ENCODE measurements around the gene CUL9.
A peak's percentile ranks its signal among the peaks of the same experiment; 100 is the strongest.
"Not testable (repeated sequence)": the region's sequence is repeated elsewhere in the genome, so short reads cannot be mapped to it uniquely, and the experiment has no call there.

CUL9 gene

DNA sequence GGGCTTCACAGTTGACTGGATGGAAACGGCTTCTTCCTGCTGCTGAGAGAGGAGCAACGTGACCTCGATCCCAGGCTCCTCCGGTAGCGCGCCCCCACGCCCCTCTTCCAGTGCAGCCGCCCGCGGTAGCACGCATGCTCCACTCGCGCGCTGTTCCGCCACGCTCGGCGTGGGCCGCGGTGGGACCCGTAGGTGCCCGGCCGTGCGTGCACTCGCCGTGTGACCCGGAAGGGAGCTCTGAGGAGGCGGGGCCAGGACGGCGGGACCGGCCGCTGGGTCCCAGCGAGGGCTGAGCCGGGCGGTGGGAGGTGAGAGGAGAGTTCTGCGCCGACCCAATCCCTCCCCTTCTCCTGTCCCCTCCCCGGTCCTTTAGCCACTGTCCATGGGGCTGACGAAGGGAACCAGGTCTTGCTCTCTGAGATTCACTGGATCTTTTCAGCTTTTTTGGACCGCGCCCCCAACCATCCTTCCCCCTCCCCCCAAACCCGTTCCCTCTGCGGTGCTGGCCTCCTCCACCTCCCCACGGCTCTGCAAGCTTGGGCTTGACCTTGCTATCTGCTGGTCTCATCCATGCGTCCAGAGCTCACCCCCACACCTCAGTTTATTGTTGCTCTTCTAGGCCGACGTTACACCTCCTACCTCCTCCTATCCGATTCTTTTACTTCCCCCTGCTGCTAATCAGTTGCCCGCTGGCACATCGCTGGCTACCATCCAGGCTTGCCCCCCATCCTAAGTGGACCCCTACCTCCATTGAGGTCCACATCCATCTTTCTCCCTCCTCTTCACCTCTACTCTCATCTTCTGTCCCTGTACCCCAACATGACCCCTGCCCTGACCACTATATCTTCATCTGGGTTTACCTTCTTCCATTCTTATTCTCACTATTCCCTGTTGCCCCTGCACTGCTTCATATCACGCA is at the start of gene CUL9:
TSS of gene CUL9 (plus strand) at position 255 of the 919 bp plus-strand sequence. CDS start 2,115 bp downstream, outside the sequence.
- peak within 1 kb of the TSS; percentile 86 for H3K27ac ChIP-seq (ENCODE audit: low read depth, low read length)
- H3K4me3 ChIP-seq (ENCODE audit: low read depth, low read length): peak within 1 kb of the TSS; percentile 80
- no peaks in the 10 kb centered on the region for H3K27me3 ChIP-seq (ENCODE audit: control insufficient read depth, insufficient read depth, low read length)
- H3K9me3 ChIP-seq (ENCODE audit: control insufficient read depth, insufficient read depth, low read length): no peaks in the 10 kb centered on the region
- peaks cover 23% of the 10 kb centered on the region for H3K36me3 ChIP-seq (ENCODE audit: control insufficient read depth, insufficient read depth, low read length)
- H3K4me1 ChIP-seq (ENCODE audit: control insufficient read depth, insufficient read depth, low read length): peaks cover 9% of the 10 kb centered on the region; the same call in 1 of the 2 replicates
- H3K9ac ChIP-seq (ENCODE audit: low read depth, low read length): peak within 1 kb of the TSS; percentile 62

DNA sequence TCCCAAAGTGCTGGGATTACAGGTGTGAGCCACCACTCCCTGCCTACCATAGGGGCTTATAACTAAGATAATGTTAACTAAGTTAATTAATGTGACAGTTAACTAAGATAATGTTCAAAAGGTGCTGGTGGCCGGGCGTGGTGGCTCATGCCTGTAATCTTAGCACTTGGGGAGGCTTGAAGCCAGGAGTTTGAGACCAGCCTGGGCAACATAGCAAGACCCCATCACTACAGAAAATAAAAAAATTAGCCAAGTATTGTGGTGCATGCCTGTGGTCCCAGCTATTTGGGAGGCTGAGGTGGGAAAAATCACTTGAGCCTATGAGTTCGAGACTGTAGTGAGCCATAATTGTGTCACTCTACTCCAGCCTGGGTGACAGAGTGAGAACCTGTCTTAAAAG is 43.7 kb upstream of the CUL9 start:
- Histone ChIP-seq H3K9ac (ENCODE audit: low read depth, low read length) (no peak overlapping the region), H3K9me3 (ENCODE audit: control insufficient read depth, insufficient read depth, low read length) (no peaks in the 10 kb centered on the region), H3K36me3 (ENCODE audit: control insufficient read depth, insufficient read depth, low read length) (peaks cover 16% of the 10 kb centered on the region), H3K4me3 (ENCODE audit: low read depth, low read length) (no peak overlapping the region), H3K27ac (ENCODE audit: low read depth, low read length) (no peak overlapping the region), H3K27me3 (ENCODE audit: control insufficient read depth, insufficient read depth, low read length) (no peaks in the 10 kb centered on the region), H3K4me1 (ENCODE audit: control insufficient read depth, insufficient read depth, low read length) (peaks cover 5% of the 10 kb centered on the region)

DNA sequence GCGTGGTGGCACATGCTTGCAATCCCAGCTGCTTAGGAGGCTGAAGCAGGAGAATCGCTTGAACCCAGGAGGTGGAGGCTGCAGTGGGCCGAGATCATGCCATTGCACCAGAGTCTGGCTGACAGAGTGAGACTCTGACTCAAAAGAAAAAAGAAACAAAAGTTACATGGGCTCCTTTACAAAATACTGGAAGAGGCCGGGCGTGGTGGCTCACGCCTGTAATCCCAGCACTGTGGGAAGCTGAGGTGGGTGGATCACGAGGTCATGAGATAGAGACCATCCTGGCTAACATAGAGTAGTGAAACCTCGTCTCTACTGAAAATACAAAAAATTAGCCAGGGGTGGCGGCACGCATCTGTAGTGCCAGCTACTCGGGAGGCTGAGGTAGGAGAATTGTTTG is 42.0 kb upstream of the CUL9 start:
- H3K9ac ChIP-seq (ENCODE audit: low read depth, low read length); H3K27ac ChIP-seq (ENCODE audit: low read depth, low read length); H3K4me3 ChIP-seq (ENCODE audit: low read depth, low read length); H3K27me3 ChIP-seq (ENCODE audit: control insufficient read depth, insufficient read depth, low read length); H3K4me1 ChIP-seq (ENCODE audit: control insufficient read depth, insufficient read depth, low read length); H3K9me3 ChIP-seq (ENCODE audit: control insufficient read depth, insufficient read depth, low read length): not testable (repeated sequence)
- peaks cover 18% of the 10 kb centered on the region for H3K36me3 ChIP-seq (ENCODE audit: control insufficient read depth, insufficient read depth, low read length)

DNA sequence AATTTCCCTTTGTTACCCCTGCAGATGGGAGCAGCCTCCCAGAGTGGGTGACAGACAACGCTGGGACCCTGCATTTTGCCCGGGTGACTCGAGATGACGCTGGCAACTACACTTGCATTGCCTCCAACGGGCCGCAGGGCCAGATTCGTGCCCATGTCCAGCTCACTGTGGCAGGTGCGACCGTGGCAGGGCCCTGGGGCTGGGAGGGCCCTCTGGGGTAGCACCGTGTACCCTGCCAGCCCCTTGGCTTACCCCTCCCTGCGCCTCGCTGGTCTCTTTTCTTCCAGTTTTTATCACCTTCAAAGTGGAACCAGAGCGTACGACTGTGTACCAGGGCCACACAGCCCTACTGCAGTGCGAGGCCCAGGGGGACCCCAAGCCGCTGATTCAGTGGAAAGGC is 40.4 kb upstream of the CUL9 start:
- Histone ChIP-seq H3K4me1 (ENCODE audit: control insufficient read depth, insufficient read depth, low read length) (peaks cover 6% of the 10 kb centered on the region), H3K9ac (ENCODE audit: low read depth, low read length) (no peak overlapping the region), H3K36me3 (ENCODE audit: control insufficient read depth, insufficient read depth, low read length) (peaks cover 25% of the 10 kb centered on the region), H3K27me3 (ENCODE audit: control insufficient read depth, insufficient read depth, low read length) (no peaks in the 10 kb centered on the region), H3K27ac (ENCODE audit: low read depth, low read length) (no peak overlapping the region), H3K9me3 (ENCODE audit: control insufficient read depth, insufficient read depth, low read length) (no peaks in the 10 kb centered on the region), H3K4me3 (ENCODE audit: low read depth, low read length) (no peak overlapping the region)

DNA sequence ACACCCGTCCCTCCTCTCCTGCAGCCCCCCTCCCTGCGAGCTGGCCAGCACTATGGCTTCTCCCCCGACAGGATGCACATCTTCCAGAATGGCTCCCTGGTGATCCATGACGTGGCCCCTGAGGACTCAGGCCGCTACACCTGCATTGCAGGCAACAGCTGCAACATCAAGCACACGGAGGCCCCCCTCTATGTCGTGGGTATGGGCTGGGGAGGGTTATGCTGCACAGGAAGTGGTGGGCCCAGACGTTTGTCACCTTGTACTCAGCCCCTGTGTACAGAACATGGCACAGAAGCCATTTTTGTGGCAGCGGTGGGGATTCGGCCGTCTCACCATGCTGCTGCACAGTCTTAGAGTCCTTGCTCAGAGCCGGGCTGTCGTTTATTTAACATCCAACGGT is 39.9 kb upstream of the CUL9 start:
- Histone ChIP-seq H3K27me3 (ENCODE audit: control insufficient read depth, insufficient read depth, low read length) (no peaks in the 10 kb centered on the region), H3K4me3 (ENCODE audit: low read depth, low read length) (no peak overlapping the region), H3K9me3 (ENCODE audit: control insufficient read depth, insufficient read depth, low read length) (no peaks in the 10 kb centered on the region), H3K4me1 (ENCODE audit: control insufficient read depth, insufficient read depth, low read length) (peaks cover 6% of the 10 kb centered on the region), H3K27ac (ENCODE audit: low read depth, low read length) (no peak overlapping the region), H3K9ac (ENCODE audit: low read depth, low read length) (no peak overlapping the region), H3K36me3 (ENCODE audit: control insufficient read depth, insufficient read depth, low read length) (peaks cover 30% of the 10 kb centered on the region)

DNA sequence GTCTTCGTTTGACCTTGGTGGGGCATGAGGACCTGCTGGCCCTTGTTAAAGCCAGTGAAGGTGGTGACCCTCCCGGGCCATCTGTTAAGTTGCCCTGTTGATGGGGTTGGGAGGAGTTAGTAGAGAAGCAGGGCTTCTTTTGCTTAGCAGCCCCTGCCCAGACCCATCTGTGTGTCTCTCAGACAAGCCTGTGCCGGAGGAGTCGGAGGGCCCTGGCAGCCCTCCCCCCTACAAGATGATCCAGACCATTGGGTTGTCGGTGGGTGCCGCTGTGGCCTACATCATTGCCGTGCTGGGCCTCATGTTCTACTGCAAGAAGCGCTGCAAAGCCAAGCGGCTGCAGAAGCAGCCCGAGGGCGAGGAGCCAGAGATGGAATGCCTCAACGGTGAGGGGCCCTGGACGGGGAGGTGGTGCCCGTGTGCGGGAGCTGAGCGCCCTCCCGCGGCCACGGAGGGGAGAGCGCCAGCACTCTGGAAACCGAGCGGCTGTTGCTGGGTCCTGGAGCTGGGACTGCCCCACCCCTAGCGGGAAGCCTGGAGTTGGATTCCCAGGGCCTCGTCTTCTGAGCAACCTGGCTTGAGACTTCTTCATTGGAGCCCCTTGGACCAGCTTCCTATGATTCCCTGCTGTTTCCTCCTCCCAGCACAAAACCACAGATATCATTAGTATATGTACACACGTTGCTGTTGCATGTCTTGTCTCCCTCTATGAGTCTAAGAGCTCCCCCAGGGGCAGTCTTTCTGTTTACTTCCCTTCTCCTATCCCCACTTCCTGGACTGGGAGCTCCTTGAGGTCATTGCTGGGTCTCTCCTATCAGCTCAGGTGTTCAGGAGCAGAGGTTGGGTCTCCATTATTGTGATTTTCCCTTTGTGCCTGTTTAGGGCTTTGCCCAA is 38.5 kb upstream of the CUL9 start:
- Histone ChIP-seq H3K4me1 (ENCODE audit: control insufficient read depth, insufficient read depth, low read length) (peaks cover 6% of the 10 kb centered on the region), H3K27ac (ENCODE audit: low read depth, low read length) (peak overlapping the region; percentile 78), H3K9me3 (ENCODE audit: control insufficient read depth, insufficient read depth, low read length) (no peaks in the 10 kb centered on the region), H3K27me3 (ENCODE audit: control insufficient read depth, insufficient read depth, low read length) (no peaks in the 10 kb centered on the region), H3K9ac (ENCODE audit: low read depth, low read length) (0 out of 2 replicates have a peak overlapping the region, but pooled peaks have one; percentile 15), H3K4me3 (ENCODE audit: low read depth, low read length) (no peak overlapping the region), H3K36me3 (ENCODE audit: control insufficient read depth, insufficient read depth, low read length) (peaks cover 37% of the 10 kb centered on the region)

- Histone ChIP-seq H3K9ac (ENCODE audit: low read depth, low read length) (no peak overlapping the region), H3K4me1 (ENCODE audit: control insufficient read depth, insufficient read depth, low read length) (peaks cover 6% of the 10 kb centered on the region), H3K27me3 (ENCODE audit: control insufficient read depth, insufficient read depth, low read length) (no peaks in the 10 kb centered on the region), H3K36me3 (ENCODE audit: control insufficient read depth, insufficient read depth, low read length) (peaks cover 26% of the 10 kb centered on the region), H3K9me3 (ENCODE audit: control insufficient read depth, insufficient read depth, low read length) (no peaks in the 10 kb centered on the region), H3K27ac (ENCODE audit: low read depth, low read length) (no peak overlapping the region), H3K4me3 (ENCODE audit: low read depth, low read length) (no peak overlapping the region)
Measured at GRCh38 chr6:43144879-43145278, 37.1 kb upstream of the CUL9 start.

DNA sequence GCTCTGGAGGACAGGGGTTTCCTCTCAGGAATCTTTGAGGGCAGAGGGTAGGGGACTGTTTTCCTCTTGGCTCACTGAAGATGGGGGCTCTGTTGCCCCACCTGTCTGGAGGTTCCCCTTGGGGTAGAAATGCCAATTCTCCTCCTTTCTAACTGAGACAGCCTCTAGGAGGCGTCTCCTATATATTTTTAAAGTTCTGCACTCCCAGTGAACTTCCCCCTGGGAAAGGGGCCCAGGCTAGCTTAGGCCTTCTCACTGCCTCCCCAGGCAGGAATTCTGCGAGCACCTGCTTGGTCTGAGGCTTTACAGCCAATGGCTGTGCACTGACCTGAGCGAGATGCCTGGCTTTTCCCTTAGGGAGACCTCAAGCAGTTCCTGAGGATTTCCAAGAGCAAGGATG is 35.7 kb upstream of the CUL9 start:
- no peak overlapping the region for H3K9ac ChIP-seq (ENCODE audit: low read depth, low read length)
- H3K27me3 ChIP-seq (ENCODE audit: control insufficient read depth, insufficient read depth, low read length): no peaks in the 10 kb centered on the region
- H3K9me3 ChIP-seq (ENCODE audit: control insufficient read depth, insufficient read depth, low read length): no peaks in the 10 kb centered on the region
- no peak overlapping the region for H3K27ac ChIP-seq (ENCODE audit: low read depth, low read length)
- H3K4me1 ChIP-seq (ENCODE audit: control insufficient read depth, insufficient read depth, low read length): peaks cover 6% of the 10 kb centered on the region
- no peak overlapping the region for H3K4me3 ChIP-seq (ENCODE audit: low read depth, low read length)
- H3K36me3 ChIP-seq (ENCODE audit: control insufficient read depth, insufficient read depth, low read length): peaks cover 26% of the 10 kb centered on the region

DNA sequence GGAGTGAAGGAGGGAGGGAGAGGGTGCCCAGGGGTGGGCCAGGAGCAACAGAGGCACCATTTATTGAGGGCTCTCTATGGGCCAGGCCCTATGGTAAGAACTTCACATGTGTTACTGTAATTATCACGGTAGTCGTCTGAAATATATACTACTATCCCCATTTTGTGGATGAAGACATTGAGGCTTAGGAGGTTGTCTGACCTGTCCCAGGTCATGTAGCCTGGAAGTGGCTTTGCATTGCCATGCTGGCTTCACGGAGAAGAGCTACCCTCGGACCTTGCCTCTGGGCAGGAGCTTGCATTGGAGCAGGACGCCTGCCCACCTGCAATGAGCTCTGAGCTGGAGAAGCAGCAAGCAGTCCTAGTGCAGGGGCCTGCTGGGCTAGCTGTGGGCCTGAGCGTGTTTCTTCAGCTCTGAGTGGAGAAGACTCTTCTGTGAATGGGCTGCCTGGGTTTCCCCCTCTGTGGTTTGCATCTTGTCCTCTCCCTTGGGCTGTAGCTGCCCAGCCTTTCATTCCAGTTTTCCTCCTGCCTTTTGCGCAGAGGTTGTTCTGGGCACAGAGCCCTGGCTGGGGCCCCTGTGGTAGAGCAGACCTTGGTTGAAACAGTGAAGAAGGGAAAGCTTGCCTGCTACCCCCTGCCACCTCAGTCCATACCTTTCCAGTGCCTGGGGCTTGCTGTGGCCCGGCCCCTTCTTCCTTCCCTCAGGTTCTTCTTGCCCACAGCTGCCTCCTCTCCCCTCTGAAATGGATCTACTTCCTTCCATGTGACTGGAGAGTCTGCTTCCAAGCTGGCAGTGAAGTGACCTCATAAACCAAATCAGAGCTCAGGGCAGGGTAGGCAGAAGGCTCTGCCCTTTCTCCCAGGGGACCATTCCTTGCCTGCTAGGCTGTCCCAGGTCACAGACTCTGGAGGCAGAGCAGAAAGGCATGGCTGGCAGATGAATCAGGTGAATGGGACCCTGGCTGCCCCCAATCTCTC is 35.0 kb upstream of the CUL9 start:
- Histone ChIP-seq H3K4me1 (ENCODE audit: control insufficient read depth, insufficient read depth, low read length) (peaks cover 6% of the 10 kb centered on the region), H3K27ac (ENCODE audit: low read depth, low read length) (no peak overlapping the region), H3K9me3 (ENCODE audit: control insufficient read depth, insufficient read depth, low read length) (no peaks in the 10 kb centered on the region), H3K36me3 (ENCODE audit: control insufficient read depth, insufficient read depth, low read length) (peaks cover 26% of the 10 kb centered on the region), H3K9ac (ENCODE audit: low read depth, low read length) (no peak overlapping the region), H3K27me3 (ENCODE audit: control insufficient read depth, insufficient read depth, low read length) (no peaks in the 10 kb centered on the region), H3K4me3 (ENCODE audit: low read depth, low read length) (no peak overlapping the region)

All from HUES48 (cell line).